ENCODE measurements around the gene PHLDA3.

Gene PHLDA3

GRCh38 chr1:201511396-201511940, 42.5 kb upstream of the PHLDA3 start:
- Histone ChIP-seq H2AFZ (ENCODE audit: low read length) (no peak overlapping the region), H3K79me2 (ENCODE audit: low read length) (no peaks in the 10 kb centered on the region), H4K20me1 (ENCODE audit: insufficient read depth, low read length) (no peaks in the 10 kb centered on the region)

DNA sequence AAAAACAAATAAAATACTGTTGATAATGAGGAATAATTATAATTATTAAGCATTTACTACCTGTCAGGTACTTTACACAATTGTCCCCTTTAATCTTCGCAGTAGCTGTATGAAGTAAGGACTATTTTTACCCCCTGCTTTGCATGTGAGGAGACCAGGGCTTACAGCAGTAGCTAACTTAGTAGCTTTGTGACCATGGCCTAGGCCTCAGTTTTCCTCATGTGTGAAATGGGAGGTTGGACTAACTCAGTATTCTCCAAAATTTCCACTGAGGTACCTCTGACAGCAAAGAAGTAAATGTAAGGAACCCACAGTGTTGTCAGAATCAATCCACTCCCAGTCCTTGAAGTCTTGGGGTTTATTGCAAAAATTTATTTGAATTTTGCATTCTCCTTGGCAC, 41.7 kb upstream of the PHLDA3 start:
- Histone ChIP-seq H3K4me1 (ENCODE audit: low read length) (peaks cover 32% of the 10 kb centered on the region), H3K79me2 (ENCODE audit: low read length) (peaks cover 5% of the 10 kb centered on the region), H3K4me3 (ENCODE audit: low read length) (no peak overlapping the region), H3F3A (ENCODE audit: insufficient read depth, low read length) (peaks cover 41% of the 10 kb centered on the region), H3K27me3 (replicated peaks; ENCODE audit: insufficient read depth, low read length) (no peaks in the 10 kb centered on the region), H3K9me2 (replicated peaks; ENCODE audit: insufficient read depth, low read length) (no peaks in the 10 kb centered on the region), H3K36me3 (replicated peaks; ENCODE audit: insufficient read depth, low read length) (no peaks in the 10 kb centered on the region), H3K27ac (ENCODE audit: low read length) (no peak overlapping the region), H3K9ac (ENCODE audit: low read length) (no peak overlapping the region), H3K4me2 (ENCODE audit: low read depth, low read length) (no peak overlapping the region), H4K20me1 (ENCODE audit: insufficient read depth, low read length) (no peaks in the 10 kb centered on the region), H3K9me3 (replicated peaks; ENCODE audit: insufficient read depth, low read length) (no peaks in the 10 kb centered on the region), H2AFZ (ENCODE audit: low read length) (no peak overlapping the region)
- TF ChIP-seq EZH2 (optimal IDR thresholded peaks at IDR 0.05; ENCODE audit: low read depth, low read length), result no peak
- no peak for DNase-seq

More at GRCh38 chr1:201511396-201511940, 42.5 kb upstream of the PHLDA3 start:
- Histone ChIP-seq H3K36me3 (replicated peaks; ENCODE audit: insufficient read depth, low read length) (no peaks in the 10 kb centered on the region), H3K9me3 (replicated peaks; ENCODE audit: insufficient read depth, low read length) (no peaks in the 10 kb centered on the region), H3F3A (ENCODE audit: insufficient read depth, low read length) (peaks cover 34% of the 10 kb centered on the region), H3K27me3 (replicated peaks; ENCODE audit: insufficient read depth, low read length) (no peaks in the 10 kb centered on the region), H3K4me3 (ENCODE audit: low read length) (peak overlapping the region; percentile 45; the same call in 1 of the 2 replicates), H3K9me2 (replicated peaks; ENCODE audit: insufficient read depth, low read length) (no peaks in the 10 kb centered on the region), H3K4me1 (ENCODE audit: low read length) (peaks cover 26% of the 10 kb centered on the region), H3K4me2 (ENCODE audit: low read depth, low read length) (peak overlapping the region; percentile 83), H3K27ac (ENCODE audit: low read length) (peak overlapping the region; percentile 51; the same call in 1 of the 2 replicates), H3K9ac (ENCODE audit: low read length) (peak overlapping the region; percentile 32; the same call in 1 of the 2 replicates)
- TF ChIP-seq CTCF (IDR thresholded peaks at IDR 0.05; ENCODE audit: low read length) (no peak), EZH2phosphoT487 (IDR thresholded peaks at IDR 0.05; ENCODE audit: low read length) (no peak), EZH2 (optimal IDR thresholded peaks at IDR 0.05; ENCODE audit: low read depth, low read length) (no peak)
- DNase-seq, result no peak

- H3K4me1 ChIP-seq (ENCODE audit: low read length), result peaks cover 40% of the 10 kb centered on the region
- no peaks in the 10 kb centered on the region for H3K36me3 ChIP-seq (replicated peaks; ENCODE audit: insufficient read depth, low read length)
- H3K4me2 ChIP-seq (ENCODE audit: low read depth, low read length), result no peak overlapping the region
- no peak overlapping the region for H3K9ac ChIP-seq (ENCODE audit: low read length)
- peaks cover 15% of the 10 kb centered on the region for H3K79me2 ChIP-seq (ENCODE audit: low read length)
- no peaks in the 10 kb centered on the region for H4K20me1 ChIP-seq (ENCODE audit: insufficient read depth, low read length)
- no peak overlapping the region for H2AFZ ChIP-seq (ENCODE audit: low read length)
- H3F3A ChIP-seq (ENCODE audit: insufficient read depth, low read length), result peaks cover 46% of the 10 kb centered on the region
- no peaks in the 10 kb centered on the region for H3K9me3 ChIP-seq (replicated peaks; ENCODE audit: insufficient read depth, low read length)
- no peak for DNase-seq
- H3K9me2 ChIP-seq (replicated peaks; ENCODE audit: insufficient read depth, low read length), result no peaks in the 10 kb centered on the region
- no peak overlapping the region for H3K27ac ChIP-seq (ENCODE audit: low read length)
- no peak overlapping the region for H3K4me3 ChIP-seq (ENCODE audit: low read length)
- TF ChIP-seq EZH2 (optimal IDR thresholded peaks at IDR 0.05; ENCODE audit: low read depth, low read length), result no peak
- no peak for TF ChIP-seq EZH2phosphoT487 (IDR thresholded peaks at IDR 0.05; ENCODE audit: low read length)
- no peak for TF ChIP-seq CTCF (IDR thresholded peaks at IDR 0.05; ENCODE audit: low read length)
- no peaks in the 10 kb centered on the region for H3K27me3 ChIP-seq (replicated peaks; ENCODE audit: insufficient read depth, low read length)
Observed at GRCh38 chr1:201509601-201510374, 40.8 kb upstream of the PHLDA3 start.

DNA sequence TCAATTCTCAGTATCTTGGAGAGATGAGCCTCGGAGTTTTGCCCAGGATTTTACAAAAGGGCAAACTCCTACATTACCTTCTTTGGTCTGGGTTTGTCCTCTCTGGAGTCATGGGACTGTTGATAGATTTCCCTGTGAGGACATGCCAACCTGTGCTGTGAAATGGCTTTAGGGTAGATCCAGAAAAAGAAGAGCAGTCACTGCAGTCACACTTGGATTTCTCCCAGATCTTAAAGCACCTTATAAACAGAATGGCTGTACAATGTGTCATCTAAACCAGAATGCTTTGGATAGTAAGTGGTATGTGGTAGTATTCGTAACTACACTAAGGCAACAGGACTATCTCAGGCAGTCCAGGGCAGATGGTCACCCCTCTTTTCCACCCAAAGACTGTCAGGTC, 39.8 kb upstream of the PHLDA3 start:
- Histone ChIP-seq H3K9me2 (replicated peaks; ENCODE audit: insufficient read depth, low read length) (no peaks in the 10 kb centered on the region), H3K79me2 (ENCODE audit: low read length) (peaks cover 24% of the 10 kb centered on the region), H3K9me3 (replicated peaks; ENCODE audit: insufficient read depth, low read length) (no peaks in the 10 kb centered on the region), H3K27ac (ENCODE audit: low read length) (no peak overlapping the region), H3K9ac (ENCODE audit: low read length) (no peak overlapping the region), H3K27me3 (replicated peaks; ENCODE audit: insufficient read depth, low read length) (no peaks in the 10 kb centered on the region), H2AFZ (ENCODE audit: low read length) (no peak overlapping the region), H3K4me2 (ENCODE audit: low read depth, low read length) (no peak overlapping the region), H4K20me1 (ENCODE audit: insufficient read depth, low read length) (no peaks in the 10 kb centered on the region), H3F3A (ENCODE audit: insufficient read depth, low read length) (peaks cover 46% of the 10 kb centered on the region), H3K36me3 (replicated peaks; ENCODE audit: insufficient read depth, low read length) (no peaks in the 10 kb centered on the region), H3K4me3 (ENCODE audit: low read length) (no peak overlapping the region), H3K4me1 (ENCODE audit: low read length) (peaks cover 40% of the 10 kb centered on the region)
- no peak for TF ChIP-seq CTCF (IDR thresholded peaks at IDR 0.05; ENCODE audit: low read length)
- no peak for TF ChIP-seq EZH2phosphoT487 (IDR thresholded peaks at IDR 0.05; ENCODE audit: low read length)
- no peak for DNase-seq

All from MM.1S (cell line).